LNCaP clone FGC (cell line): Measurements from ENCODE around the gene RUNX2.

Experiments
- DNase-seq: peaks from one replicate; pipeline ENCODE4 v3.0.0-alpha.2; 2011; ENCODE audit warnings: low read depth
- H3K4me3 ChIP-seq: 2 replicates; pipeline ENCODE4 v1.5.1; 2011; ENCODE audit warnings: mild to moderate bottlenecking, low read depth, low read length, control low read depth
- CTCF ChIP-seq: IDR thresholded peaks from 2 replicates; pipeline ENCODE4 v1.5.1; 2012; ENCODE audit warnings: mild to moderate bottlenecking; ENCODE audit not compliant: control insufficient read depth, insufficient read depth; ENCODE audit errors: extremely low read depth

The RUNX2 gene

GRCh38 chr6:45320349-45320748, 7.8 kb upstream of the RUNX2 start:
- DNase-seq = no peak
- H3K4me3 ChIP-seq = no peak overlapping the region
- no peak for TF ChIP-seq CTCF

- DNase-seq = no peak
- TF ChIP-seq CTCF = no peak
- no peak overlapping the region for H3K4me3 ChIP-seq
Observed at GRCh38 chr6:45323656-45324224, 4.4 kb upstream of the RUNX2 start.

- DNase-seq = no peak
Observed at GRCh38 chr6:45326698-45327417, 1.3 kb upstream of the RUNX2 start.

GRCh38 chr6:45328523-45328922, 393 bp downstream of the RUNX2 start:
- DNase-seq = no peak
- TF ChIP-seq CTCF = no peak
- H3K4me3 ChIP-seq = no peak overlapping the region

More at GRCh38 chr6:45326698-45327417, 1.3 kb upstream of the RUNX2 start:
- H3K4me3 ChIP-seq = no peak overlapping the region
- no peak for TF ChIP-seq CTCF

- DNase-seq = no peak
- TF ChIP-seq CTCF = no peak
- no peak overlapping the region for H3K4me3 ChIP-seq
Observed at GRCh38 chr6:45344900-45345299, 16.8 kb downstream of the RUNX2 start.

- no peak for DNase-seq
- no peak overlapping the region for H3K4me3 ChIP-seq
- TF ChIP-seq CTCF = no peak
Observed at GRCh38 chr6:45350186-45350710, 22.1 kb downstream of the RUNX2 start.
